ENCODE measurements around the gene PDE12.
"Not testable (repeated sequence)": the region's sequence is repeated elsewhere in the genome, so short reads cannot be mapped to it uniquely, and the experiment has no call there.

The PDE12 gene

GRCh38 chr3:57586778-57587177 lies 30.7 kb downstream of the PDE12 start:
- DNase-seq: no peak

GRCh38 chr3:57587905-57588304 lies 31.8 kb downstream of the PDE12 start:
- no peak for DNase-seq

- DNase-seq: no peak
Measured at GRCh38 chr3:57592306-57592705, 36.2 kb downstream of the PDE12 start.

GRCh38 chr3:57594144-57594543 lies 38.1 kb downstream of the PDE12 start:
- no peak for DNase-seq

DNA sequence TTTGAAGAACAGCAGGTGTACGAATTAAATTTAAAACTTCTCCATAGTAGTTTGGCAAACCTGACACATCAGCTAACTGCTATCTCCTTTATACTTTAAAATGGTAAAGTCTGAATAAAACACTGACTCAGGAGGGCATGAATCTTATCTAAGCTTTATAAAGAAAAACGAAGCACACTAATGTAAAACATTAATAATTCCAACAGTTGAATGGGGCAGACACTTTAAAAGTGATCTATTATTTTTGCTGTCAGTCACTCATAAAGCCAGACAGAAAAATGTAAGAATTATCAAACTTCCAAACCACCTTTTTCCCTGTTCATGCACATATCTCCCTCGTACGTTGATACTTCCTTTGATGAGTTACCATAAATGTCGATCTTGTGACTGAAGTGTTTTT lies 38.5 kb downstream of the PDE12 start:
- DNase-seq: no peak

DNA sequence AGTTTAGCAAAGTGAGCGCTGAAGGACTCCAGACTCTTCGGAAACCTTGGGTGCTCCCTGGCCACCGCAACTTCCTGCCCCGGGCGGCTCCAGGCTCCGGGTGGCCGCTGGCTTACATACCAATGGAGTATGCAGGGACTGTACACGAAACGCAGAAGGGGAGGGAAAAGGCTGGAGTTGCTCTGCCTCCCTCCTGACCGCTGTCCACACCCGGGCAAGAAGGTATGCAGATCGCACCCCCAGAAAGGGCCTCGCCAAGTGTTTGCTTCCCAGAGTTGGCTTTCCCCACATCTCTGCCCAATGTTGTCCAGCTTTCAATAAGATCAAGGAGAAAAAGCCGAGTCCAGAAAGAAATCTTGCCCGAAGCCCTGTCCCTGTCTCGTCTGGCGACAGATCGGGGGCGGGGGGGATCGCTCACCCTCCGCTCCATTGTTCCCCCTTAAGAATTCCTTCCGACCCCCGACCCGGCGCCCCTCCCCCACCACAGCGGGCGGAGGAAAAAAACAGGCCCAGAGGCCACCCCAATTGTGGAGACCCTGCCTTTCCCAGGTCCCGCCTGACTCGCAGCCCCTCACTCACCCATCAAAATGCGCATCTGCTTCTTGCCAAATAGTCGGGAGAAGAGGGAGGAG lies 40.5 kb downstream of the PDE12 start:
- DNase-seq: peak in 1 of 2 experiments; percentile 15

- peak; percentile 96 to 97 for DNase-seq
Measured at GRCh38 chr3:57597127-57597923, 41.3 kb downstream of the PDE12 start, which contains the start of gene ARF4. TSS of gene ARF4 (minus strand) at chr3:57597344. CDS start at chr3:57597140, 204 bp downstream.

- no peak for DNase-seq
Measured at GRCh38 chr3:57598765-57599360, 42.8 kb downstream of the PDE12 start.

- DNase-seq: no peak
Measured at GRCh38 chr3:57600195-57600594, 44.1 kb downstream of the PDE12 start.

- DNase-seq: no peak
Measured at GRCh38 chr3:57604971-57605370, 48.9 kb downstream of the PDE12 start.

- no peak for DNase-seq
Measured at GRCh38 chr3:57605683-57606082, 49.6 kb downstream of the PDE12 start.

DNA sequence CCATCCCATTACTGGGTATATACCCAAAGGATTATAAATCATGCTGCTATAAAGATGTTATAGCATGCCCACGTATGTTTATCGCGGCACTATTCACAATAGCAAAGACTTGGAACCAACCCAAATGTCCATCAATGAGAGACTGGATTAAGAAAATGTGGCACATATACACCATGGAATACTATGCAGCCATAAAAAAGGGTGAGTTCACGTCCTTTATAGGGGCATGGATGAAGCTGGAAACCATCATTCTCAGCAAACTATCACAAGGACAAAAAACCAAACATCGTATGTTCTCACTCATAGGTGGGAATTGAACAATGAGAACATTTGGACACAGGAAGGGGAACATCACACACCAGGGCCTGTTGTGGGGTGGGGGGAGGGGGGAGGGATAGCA lies 55.8 kb downstream of the PDE12 start:
- not testable (repeated sequence) for DNase-seq

- no peak for DNase-seq
Measured at GRCh38 chr3:57616233-57616632, 60.2 kb downstream of the PDE12 start.
